Measurements from ENCODE around the gene C21orf58. TPM values are rescaled to one million over a fixed set of nuclear protein-coding genes. Genes with fewer than 3 reads are reported as not detected.

C21orf58 gene
- polyA plus RNA-seq, 6 donors from 2014 or later: 0.24 to 1.1 (median 0.62) TPM

DNA sequence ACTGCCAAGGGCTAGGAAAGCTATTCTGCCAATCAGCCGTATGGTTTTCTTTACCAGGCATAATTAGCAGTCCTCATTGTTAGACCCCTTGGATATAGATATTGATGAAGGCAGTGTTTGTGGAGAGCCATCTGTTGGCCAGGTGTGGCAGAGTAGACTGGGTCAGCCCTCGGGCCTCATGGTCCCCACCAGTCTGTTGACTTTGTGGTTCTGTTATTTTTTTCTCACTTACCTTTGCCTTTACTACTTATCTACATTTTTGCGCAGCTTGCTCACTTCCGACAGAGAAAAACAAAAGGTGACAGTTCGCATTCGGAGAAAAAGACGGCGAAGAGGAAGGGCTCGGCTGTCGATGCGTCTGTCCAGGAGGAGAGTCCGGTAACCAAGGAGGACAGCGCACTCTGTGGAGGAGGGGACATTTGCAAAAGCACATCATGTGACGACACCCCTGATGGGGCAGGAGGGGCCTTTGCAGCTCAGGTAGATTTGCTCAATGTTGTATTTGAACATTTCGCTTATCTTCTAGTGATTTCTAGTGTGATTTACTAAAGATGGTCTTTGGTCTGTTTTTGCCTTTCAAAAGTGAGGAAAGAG lies 2.5 kb upstream of the C21orf58 start:
- no peak overlapping the region for H3K27ac Mint-ChIP-seq
- H3K36me3 Mint-ChIP-seq: peaks cover 0 to 7% of the 10 kb centered on the region in 2 donors
- peak overlapping the region in 5 of 8 donors; percentile 53 to 97 (median 96) for H3K4me3 Mint-ChIP-seq
- no peaks in the 10 kb centered on the region for H3K9me3 Mint-ChIP-seq
- no peak for ATAC-seq (ENCODE audit: low read depth in 2 of 2)
- H3K4me1 Mint-ChIP-seq: peaks cover 7 to 32% (median 12%) of the 10 kb centered on the region in 3 donors
- DNase-seq: no peak
- no peaks in the 10 kb centered on the region for H3K27me3 Mint-ChIP-seq

DNA sequence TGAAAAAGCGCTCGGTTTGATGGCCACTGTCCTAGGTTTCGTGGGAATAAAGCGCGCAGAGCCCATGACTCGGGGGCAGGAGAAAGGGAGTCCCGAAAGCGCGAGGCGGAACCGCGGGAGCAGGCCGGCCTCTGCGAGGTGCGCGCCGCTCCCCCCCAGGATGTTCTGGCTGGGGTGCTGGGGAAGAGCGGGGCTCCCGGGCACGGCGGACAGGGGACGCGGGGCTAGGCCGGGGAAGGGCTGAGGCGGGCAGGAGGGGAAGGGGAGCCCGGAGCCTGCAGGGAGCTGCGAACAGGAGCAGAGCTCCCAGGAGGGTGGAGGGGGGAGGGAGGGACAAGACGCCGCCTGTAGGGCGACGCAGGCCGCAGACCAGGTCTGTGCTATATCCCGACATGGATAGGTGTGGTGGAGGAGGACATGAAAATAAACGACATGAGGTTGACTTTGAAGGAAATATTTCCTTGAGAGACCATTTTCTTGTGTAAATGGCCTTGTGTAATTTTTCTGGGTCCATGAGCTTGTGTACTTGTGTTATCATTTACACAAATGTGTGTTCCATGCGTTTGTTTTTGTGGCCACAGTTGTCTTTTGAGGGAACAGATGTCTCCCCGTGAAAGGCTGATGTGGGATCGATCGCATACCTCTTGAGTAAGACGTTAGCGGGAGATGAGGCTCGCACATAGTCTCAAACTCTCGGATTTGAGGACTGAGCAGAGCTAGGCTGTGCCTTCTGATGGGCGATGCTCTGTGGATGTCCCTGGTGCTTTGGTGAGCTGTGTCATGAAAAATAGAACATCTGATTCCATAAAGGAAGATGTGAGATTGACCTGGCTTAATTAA lies 1.6 kb upstream of the C21orf58 start:
- Mint-ChIP-seq H3K4me3 (peak overlapping the region; percentile 89 to 97 (median 92)), H3K36me3 (peaks cover 0 to 7% of the 10 kb centered on the region in 2 donors), H3K4me1 (peaks cover 7 to 35% (median 12%) of the 10 kb centered on the region in 3 donors), H3K27ac (peak overlapping the region in 4 of 6 donors; percentile 28 to 74 (median 48)), H3K9me3 (no peaks in the 10 kb centered on the region), H3K27me3 (no peaks in the 10 kb centered on the region)
- no peak for ATAC-seq (ENCODE audit: low read depth in 2 of 2)
- DNase-seq: peak; percentile 16

DNA sequence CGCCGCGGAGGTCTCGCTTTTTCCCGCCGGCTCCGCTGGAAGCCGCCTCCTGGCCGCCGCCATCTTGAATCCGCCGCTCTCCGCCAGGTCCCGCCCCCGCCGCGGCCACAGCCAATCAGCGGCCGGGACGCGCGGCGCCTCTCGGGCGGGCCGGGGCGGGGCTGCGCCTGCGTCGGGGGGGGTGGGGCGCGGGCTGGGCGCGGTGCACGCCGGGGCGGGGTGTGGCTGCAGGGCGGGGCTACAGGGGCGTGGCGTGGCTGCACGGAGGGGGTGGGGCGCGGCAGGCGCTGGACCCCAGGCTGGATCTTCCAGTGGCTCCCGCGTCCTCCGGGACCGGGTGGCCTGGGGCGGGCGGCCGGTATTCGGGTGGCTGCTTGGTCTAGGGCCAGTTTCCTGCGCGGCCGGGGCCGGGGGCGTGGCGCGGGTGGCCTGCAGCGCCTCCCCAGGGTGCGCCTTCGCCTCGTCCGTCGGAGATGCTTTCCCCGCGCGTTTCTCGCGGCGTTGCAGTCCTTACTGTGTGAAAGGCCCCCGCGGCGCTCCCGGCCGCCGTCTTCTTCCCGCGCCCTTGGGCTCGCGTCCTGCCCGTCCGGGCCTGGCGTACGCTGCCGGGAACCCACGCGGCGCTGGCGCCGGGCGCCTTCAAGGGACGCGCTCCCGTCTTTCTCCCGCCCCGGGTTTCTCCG lies 861 bp upstream of the C21orf58 start:
- no peaks in the 10 kb centered on the region for H3K9me3 Mint-ChIP-seq
- peaks cover 0 to 7% of the 10 kb centered on the region in 2 donors for H3K36me3 Mint-ChIP-seq
- ATAC-seq (ENCODE audit: low read depth in 2 of 2) (peak; percentile 76 to 77), DNase-seq (peak; percentile 88)
- H3K27ac Mint-ChIP-seq: peak overlapping the region in 3 of 6 donors; percentile 93 to 98 (median 96)
- H3K27me3 Mint-ChIP-seq: no peaks in the 10 kb centered on the region
- H3K4me3 Mint-ChIP-seq: peak overlapping the region; percentile 91 to 99 (median 96)
- H3K4me1 Mint-ChIP-seq: peaks cover 7 to 36% (median 12%) of the 10 kb centered on the region in 3 donors

- no peaks in the 10 kb centered on the region for H3K27me3 Mint-ChIP-seq
- DNase-seq: no peak
Observed at GRCh38 chr21:46323227-46323709, 402 bp downstream of the C21orf58 start.

GRCh38 chr21:46322351-46323226 lies 1.1 kb downstream of the C21orf58 start:
- no peak for ATAC-seq (ENCODE audit: low read depth in 2 of 2)
- peak overlapping the region; percentile 91 to 99 (median 95) for H3K4me3 Mint-ChIP-seq
- H3K9me3 Mint-ChIP-seq: no peaks in the 10 kb centered on the region
- DNase-seq: no peak
- peak overlapping the region in 4 of 6 donors; percentile 28 to 69 (median 56) for H3K27ac Mint-ChIP-seq
- peaks cover 7 to 36% (median 12%) of the 10 kb centered on the region in 3 donors for H3K4me1 Mint-ChIP-seq
- no peaks in the 10 kb centered on the region for H3K27me3 Mint-ChIP-seq
- H3K36me3 Mint-ChIP-seq: peaks cover 0 to 6% of the 10 kb centered on the region in 2 donors

More at GRCh38 chr21:46323227-46323709, 402 bp downstream of the C21orf58 start:
- H3K4me3 Mint-ChIP-seq: peak overlapping the region; percentile 91 to 99 (median 95)
- H3K4me1 Mint-ChIP-seq: peaks cover 7 to 36% (median 12%) of the 10 kb centered on the region in 3 donors
- no peak for ATAC-seq (ENCODE audit: low read depth in 2 of 2)
- peak overlapping the region in 2 of 6 donors; percentile 20 to 69 for H3K27ac Mint-ChIP-seq
- H3K36me3 Mint-ChIP-seq: peaks cover 0 to 7% of the 10 kb centered on the region in 2 donors
- no peaks in the 10 kb centered on the region for H3K9me3 Mint-ChIP-seq

- H3K27me3 Mint-ChIP-seq: no peaks in the 10 kb centered on the region
- ATAC-seq (ENCODE audit: low read depth in 2 of 2) (no peak), DNase-seq (no peak)
- no peaks in the 10 kb centered on the region for H3K36me3 Mint-ChIP-seq
- H3K9me3 Mint-ChIP-seq: no peaks in the 10 kb centered on the region
- H3K27ac Mint-ChIP-seq: peak overlapping the region in 1 of 6 donors; percentile 50
- H3K4me1 Mint-ChIP-seq: peaks cover 3 to 26% (median 8%) of the 10 kb centered on the region in 3 donors
- H3K4me3 Mint-ChIP-seq: peak overlapping the region in 3 of 8 donors; percentile 38 to 73 (median 66)
Observed at GRCh38 chr21:46320331-46320801, 3.3 kb downstream of the C21orf58 start.

DNA sequence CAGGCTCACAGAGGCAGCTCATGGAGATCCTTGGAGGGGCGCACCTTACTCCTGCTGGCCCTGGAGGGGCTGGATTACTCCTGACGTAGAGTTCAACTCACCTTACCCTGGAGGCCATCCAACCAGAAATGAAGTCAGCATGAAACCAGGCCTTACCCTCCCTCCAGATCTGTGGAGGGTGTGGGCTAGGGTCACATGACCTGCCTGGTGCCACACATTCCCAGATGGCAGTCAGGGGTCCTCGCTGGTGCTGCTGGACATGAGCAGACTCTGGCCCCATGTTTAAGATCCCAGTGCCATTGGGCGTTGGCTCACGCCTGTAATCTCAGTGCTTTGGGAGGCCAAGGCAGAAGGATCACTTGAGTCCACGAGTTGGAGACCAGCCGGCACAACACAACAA lies 4.5 kb downstream of the C21orf58 start:
- no peaks in the 10 kb centered on the region for H3K9me3 Mint-ChIP-seq
- no peak overlapping the region for H3K27ac Mint-ChIP-seq
- ATAC-seq (ENCODE audit: low read depth in 2 of 2) (no peak), DNase-seq (no peak)
- peaks cover 0 to 23% (median 7%) of the 10 kb centered on the region in 3 donors for H3K4me1 Mint-ChIP-seq
- H3K27me3 Mint-ChIP-seq: no peaks in the 10 kb centered on the region
- H3K36me3 Mint-ChIP-seq: no peaks in the 10 kb centered on the region
- H3K4me3 Mint-ChIP-seq: no peak overlapping the region

DNA sequence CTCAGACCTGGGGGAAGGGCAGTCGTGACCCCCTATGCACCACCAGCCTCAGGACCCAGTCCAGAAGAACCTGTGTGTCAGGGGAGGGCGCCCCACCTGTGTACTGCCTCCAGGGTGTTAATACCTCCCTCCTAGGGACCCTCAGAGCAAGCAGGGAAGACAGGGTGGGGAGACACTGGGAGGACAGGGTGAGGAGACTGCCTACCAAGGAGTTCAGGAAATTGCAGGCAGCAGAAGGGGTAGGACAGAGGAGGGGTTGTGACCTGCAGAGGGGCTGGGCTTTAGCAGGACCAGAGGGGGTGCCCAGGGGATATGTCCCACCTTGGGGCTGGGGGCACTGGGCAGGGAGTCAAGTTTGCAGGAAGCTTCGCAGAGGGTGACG lies 5.2 kb downstream of the C21orf58 start:
- H3K9me3 Mint-ChIP-seq: no peaks in the 10 kb centered on the region
- ATAC-seq (ENCODE audit: low read depth in 2 of 2): no peak
- H3K4me3 Mint-ChIP-seq: no peak overlapping the region
- no peaks in the 10 kb centered on the region for H3K27me3 Mint-ChIP-seq
- peaks cover 0 to 23% (median 3%) of the 10 kb centered on the region in 3 donors for H3K4me1 Mint-ChIP-seq
- DNase-seq: no peak
- H3K27ac Mint-ChIP-seq: no peak overlapping the region
- no peaks in the 10 kb centered on the region for H3K36me3 Mint-ChIP-seq

DNA sequence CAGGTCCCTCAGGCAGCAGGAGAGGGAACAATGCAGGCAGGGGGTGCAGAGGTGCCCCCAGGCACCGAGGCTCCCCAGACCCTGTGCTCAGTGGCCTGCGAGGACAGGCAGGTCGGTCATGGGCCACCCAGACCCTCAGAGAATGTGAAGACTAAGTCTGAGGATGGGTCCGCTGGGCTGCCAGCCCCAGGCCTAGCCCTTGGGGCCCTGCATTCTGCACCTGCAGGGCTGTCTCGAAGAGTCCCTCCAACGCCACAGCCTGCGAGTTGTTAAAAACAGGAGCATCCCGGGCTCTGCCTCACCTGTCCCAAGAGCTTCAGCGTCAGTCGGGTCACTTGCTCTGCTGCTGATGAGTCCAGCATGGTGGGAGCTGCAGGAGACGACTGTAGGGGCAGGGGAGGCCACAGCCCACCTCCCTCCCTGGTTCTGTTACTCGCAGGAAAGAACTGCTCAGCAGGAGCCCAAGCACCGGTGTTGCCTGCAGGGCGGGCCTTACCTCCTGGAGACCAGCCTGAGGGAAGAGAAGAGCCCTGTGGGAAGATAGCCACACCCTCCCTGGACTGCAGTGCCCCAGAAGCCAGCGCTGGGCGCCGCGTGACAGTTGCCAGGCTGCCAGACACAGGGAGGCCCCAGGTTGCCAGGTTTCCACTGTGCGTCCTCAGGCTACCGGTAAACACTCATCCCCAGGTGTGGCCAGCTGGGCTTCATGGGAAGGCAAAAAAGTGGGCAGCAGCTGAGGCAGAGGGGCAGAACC lies 5.8 kb downstream of the C21orf58 start:
- H3K4me3 Mint-ChIP-seq: no peak overlapping the region
- DNase-seq (no peak), ATAC-seq (ENCODE audit: low read depth in 2 of 2) (no peak)
- no peak overlapping the region for H3K27ac Mint-ChIP-seq
- H3K36me3 Mint-ChIP-seq: no peaks in the 10 kb centered on the region
- H3K27me3 Mint-ChIP-seq: no peaks in the 10 kb centered on the region
- no peaks in the 10 kb centered on the region for H3K9me3 Mint-ChIP-seq
- H3K4me1 Mint-ChIP-seq: peaks cover 0 to 19% (median 3%) of the 10 kb centered on the region in 3 donors

DNA sequence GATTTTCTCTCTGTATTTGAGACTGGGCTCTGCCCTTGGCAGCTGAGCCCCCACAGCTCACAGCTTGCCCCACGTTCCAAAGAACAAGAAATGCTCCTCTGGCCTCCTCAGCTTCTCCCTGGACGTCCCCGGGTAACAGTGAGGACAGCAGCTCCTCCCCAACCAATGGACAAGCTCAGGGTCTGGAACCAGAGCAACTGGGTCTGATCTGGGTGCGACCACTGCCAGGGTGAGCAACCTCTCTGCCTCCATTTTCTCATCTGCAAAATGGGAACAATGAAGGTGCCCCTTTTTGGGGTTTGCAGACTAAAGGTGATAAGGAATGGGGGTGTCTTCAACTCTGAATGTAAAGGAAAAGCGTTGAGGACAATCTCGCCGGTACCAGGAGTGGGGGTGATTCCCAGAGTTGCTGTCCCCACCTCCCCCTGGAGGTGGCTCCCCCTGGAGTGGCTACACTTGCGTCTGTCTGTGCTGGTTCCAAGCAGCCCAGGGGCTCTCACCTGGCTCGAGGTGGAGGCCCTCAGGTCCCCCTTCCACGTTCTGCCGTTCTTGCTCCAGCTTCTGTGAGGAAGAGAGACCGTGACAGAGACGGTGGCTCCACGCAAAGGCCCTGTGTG lies 6.9 kb downstream of the C21orf58 start:
- no peaks in the 10 kb centered on the region for H3K9me3 Mint-ChIP-seq
- H3K27me3 Mint-ChIP-seq: no peaks in the 10 kb centered on the region
- no peaks in the 10 kb centered on the region for H3K36me3 Mint-ChIP-seq
- ATAC-seq (ENCODE audit: low read depth in 2 of 2) (no peak), DNase-seq (no peak)
- peaks cover 0 to 9% (median 3%) of the 10 kb centered on the region in 3 donors for H3K4me1 Mint-ChIP-seq
- H3K27ac Mint-ChIP-seq: no peak overlapping the region
- H3K4me3 Mint-ChIP-seq: no peak overlapping the region

DNA sequence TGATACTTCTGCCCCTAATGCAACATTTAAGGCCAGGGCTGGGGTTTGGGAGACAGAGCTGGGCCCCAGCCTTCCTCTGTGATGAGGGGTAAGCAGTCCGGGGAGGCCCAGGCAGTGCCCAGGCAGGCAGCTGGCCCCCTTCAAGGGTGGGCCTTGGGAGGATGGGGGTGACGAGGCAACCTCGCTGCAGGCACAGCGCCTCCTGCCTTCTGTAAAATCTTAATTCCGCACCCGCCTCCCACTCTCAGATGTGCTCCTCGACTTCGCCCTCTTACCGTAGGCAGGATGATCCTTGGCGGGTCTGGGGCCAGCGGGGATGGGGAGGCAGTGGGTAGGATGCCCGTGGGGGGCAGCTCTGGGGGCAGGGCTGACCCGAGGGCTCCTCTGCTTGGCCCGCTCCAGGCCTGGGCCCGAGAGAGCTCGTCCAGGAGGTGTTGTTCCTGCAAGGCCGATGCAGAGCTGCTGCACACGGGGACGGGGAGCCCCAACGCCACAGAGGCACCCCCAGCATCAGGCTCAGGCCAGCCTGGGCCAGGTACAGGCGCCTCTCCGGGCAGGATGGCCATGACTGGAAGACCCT lies 9.1 kb downstream of the C21orf58 start:
- Mint-ChIP-seq H3K4me1 (no peaks in the 10 kb centered on the region), H3K9me3 (no peaks in the 10 kb centered on the region), H3K36me3 (no peaks in the 10 kb centered on the region), H3K27me3 (no peaks in the 10 kb centered on the region), H3K4me3 (no peak overlapping the region), H3K27ac (no peak overlapping the region)
- DNase-seq (no peak), ATAC-seq (ENCODE audit: low read depth in 2 of 2) (no peak)

Data from naive B cell (primary cell).